Motor neuron (in vitro differentiated cells): ENCODE data around the gene FRMD5. TPM values are rescaled to one million over a fixed set of nuclear protein-coding genes. Genes with fewer than 3 reads are reported as not detected.

ENCODE experiments used
- ATAC-seq, 8 experiments: fragments of 200-7000 bp; cut with Tn5 transposase; replicated peaks in 6 of 8; 2 replicates each; pipeline ENCODE4 v1.8.0; 2021; ENCODE audit warnings: mild to moderate bottlenecking in 8 of 8, moderate library complexity in 8 of 8
- H3K27ac ChIP-seq, 2 donors: fragments of 250-450 bp; sonication (Bioruptor Pico); 2 replicates each; pipeline ENCODE4 v1.9.0; 2021; ENCODE audit warnings: antibody characterized with exemption in 2 of 2, mild to moderate bottlenecking in 2 of 2, moderate library complexity in 1 of 2
- H3K4me1 ChIP-seq, 2 donors: fragments of 250-450 bp; sonication (Bioruptor Pico); replicated peaks in 1 of 2; 2 replicates each; pipeline ENCODE4 v1.6.1; 2021; ENCODE audit warnings: antibody characterized with exemption in 2 of 2, mild to moderate bottlenecking in 2 of 2, moderate library complexity in 1 of 2
- H3K4me3 ChIP-seq, 5 donors: fragments of 250-450 bp; sonication (Bioruptor Pico); 2 replicates each; pipeline ENCODE4 v1.9.0; 2021; ENCODE audit warnings: antibody characterized with exemption in 5 of 5, mild to moderate bottlenecking in 5 of 5, moderate library complexity in 4 of 5
- WGBS, 10 experiments: fragments of 450-650 bp; shearing (Covaris generic); methylation state at CpG; one replicate each; pipeline ENCODE4 v1.0.0; 2022; 5-methylcytosine and 5-hydroxymethylcytosine counted together
- in situ Hi-C, 9 experiments: fragments of 400-800 bp; cut with MboI; loops; one replicate each; pipeline ENCODE4 v1.15.0; 2021; ENCODE audit warnings: low sequenced_read_pairs in 9 of 9, low pct_unique_long_range_greater_than_20kb in 2 of 9; ENCODE audit not compliant: unreplicated experiment in 9 of 9
- total RNA-seq, 8 experiments: library from RNA; unstranded; fragments of 300-600 nt; gene quantifications; 2 replicates each; pipeline versions ENCODE4 v1.2.3 to v1.2.4, GENCODE V29; 2022

Gene FRMD5
- total RNA-seq, 8 experiments from 2014 or later = 0.31 to 22.5 (median 16.1) TPM

DNA sequence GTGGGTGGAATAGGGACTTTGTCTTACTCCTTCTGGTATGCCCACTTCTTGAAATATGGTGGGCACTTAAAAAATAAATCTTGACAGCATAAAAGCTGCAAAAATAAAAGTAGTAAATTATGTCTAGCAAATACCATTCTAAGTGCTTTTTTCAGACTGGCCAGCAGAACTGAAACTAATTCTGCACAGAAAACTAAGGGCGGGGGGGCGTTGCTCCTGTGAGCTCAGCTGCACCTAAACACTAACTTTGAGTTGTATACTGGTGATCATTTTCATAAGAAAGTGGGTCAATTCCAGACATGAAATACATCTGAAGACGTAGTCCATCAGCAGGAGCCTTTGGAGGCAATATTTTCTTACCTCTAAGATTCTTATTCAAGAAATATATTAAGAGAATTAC is 253.5 kb downstream of the FRMD5 start:
- H3K4me3 ChIP-seq = no peak overlapping the region
- H3K4me1 ChIP-seq = no peaks in the 10 kb centered on the region
- in situ Hi-C loops = no loop called here
- no peak overlapping the region for H3K27ac ChIP-seq
- no peak for ATAC-seq
- 35 to 95% (median 64%) methylated on average over 1 to 3 of the region's 3 CpGs; no CpG with 5 or more reads in 2 of the 10 experiments for WGBS, 10 experiments

DNA sequence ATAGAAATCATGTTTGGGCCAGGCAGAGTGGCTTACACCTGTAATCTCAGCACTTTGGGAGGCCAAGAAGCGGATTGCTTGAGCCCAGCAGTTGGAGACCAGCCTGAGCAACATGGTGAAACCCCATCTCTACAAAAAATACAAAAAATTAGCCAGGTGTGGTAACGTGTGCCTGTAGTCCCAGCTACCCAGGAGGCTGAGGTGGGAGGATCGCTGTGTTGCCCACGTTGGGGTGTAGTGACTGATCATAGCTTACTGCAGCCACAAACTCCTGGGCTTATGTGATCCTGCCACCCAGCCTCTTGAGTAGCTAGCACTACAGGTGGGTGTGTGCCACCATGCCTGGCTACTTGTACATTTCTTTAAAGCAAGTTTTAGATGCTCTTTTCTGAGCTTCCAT is 254.0 kb downstream of the FRMD5 start:
- WGBS, 10 experiments = 20 to 100% (median 72%) methylated on average over 1 to 4 of the region's 4 CpGs; no CpG with 5 or more reads in 4 of the 10 experiments
- Histone ChIP-seq H3K4me1 (no peaks in the 10 kb centered on the region), H3K27ac (no peak overlapping the region), H3K4me3 (no peak overlapping the region)
- in situ Hi-C loops = no loop called here
- no peak for ATAC-seq

DNA sequence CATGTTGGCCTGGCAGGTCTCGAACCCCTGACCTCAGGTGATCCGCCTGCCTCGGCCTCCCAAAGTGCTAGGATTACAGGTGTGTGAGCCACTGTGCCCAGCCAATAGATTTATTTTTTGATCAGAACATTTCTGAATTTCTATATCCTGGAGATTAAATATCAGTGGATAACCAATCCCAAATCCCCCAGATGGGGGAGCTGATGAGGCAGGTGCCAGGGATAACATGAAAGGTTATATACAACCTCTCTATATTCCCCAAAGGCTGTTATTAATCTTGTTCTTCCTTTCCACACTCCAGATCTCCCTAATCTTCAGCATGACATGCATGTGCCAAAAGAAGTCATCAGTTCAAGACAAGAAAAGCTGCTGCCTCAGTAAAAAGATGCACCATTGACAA is 256.0 kb downstream of the FRMD5 start:
- Histone ChIP-seq H3K4me1 (no peaks in the 10 kb centered on the region), H3K27ac (no peak overlapping the region), H3K4me3 (no peak overlapping the region)
- WGBS, 10 experiments = 25 to 76% (median 58%) methylated on average over 1 to 3 of the region's 3 CpGs; no CpG with 5 or more reads in 6 of the 10 experiments
- ATAC-seq = peak in 1 of 8 experiments; percentile 26
- in situ Hi-C loops = no loop called here

DNA sequence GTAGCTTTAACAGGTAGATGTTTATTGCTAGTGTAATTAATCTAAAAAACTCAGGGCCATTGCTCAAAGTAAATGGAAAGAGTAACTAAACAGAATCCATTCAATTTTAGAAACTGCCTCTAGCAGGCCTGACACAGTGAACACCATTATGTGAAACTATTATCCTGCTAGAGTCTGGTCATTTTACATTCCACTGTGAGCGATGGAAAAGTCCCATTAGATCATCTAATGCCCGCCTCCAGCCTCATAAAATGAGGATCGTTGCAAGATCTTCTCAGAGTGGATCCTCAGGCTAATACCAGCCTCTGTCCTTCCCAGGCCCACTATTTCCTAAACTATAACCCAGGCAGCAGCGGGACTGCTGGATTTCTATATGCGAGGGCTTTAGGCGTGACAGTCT is 260.6 kb downstream of the FRMD5 start:
- Histone ChIP-seq H3K4me1 (peaks cover 0 to 2% of the 10 kb centered on the region in 2 donors), H3K4me3 (no peak overlapping the region), H3K27ac (no peak overlapping the region)
- in situ Hi-C loops = no loop called here
- ATAC-seq = peak in 3 of 8 experiments; percentile 16 to 44 (median 21)
- 35 to 100% (median 72%) methylated on average over 2 to 6 of the region's 6 CpGs; no CpG with 5 or more reads in 2 of the 10 experiments for WGBS, 10 experiments

DNA sequence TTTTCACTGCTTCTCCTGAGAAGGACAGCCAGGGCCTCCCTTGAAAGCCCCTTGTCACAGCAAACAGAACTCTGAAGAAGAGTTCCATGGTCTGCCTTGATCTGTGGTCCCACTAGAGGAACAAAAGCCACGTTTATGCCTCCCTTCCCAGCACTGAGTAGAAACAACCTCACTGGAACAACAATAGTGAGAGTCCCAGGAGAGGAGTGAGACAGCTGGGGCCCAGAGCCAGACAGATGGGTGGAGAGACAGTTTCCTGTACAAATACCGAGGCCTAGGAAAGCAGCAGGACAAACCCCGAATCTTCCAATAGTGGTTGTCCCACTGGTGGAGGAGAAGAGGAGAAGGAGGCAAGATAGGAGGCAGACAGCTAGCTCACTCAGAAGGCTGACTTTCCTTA is 262.2 kb downstream of the FRMD5 start:
- WGBS, 10 experiments = 50 to 84% (median 54%) methylated on average over 1 to 3 of the region's 3 CpGs; no CpG with 5 or more reads in 7 of the 10 experiments
- in situ Hi-C loops = no loop called here
- H3K27ac ChIP-seq = no peak overlapping the region
- H3K4me1 ChIP-seq = peaks cover 0 to 2% of the 10 kb centered on the region in 2 donors
- no peak overlapping the region for H3K4me3 ChIP-seq
- peak in 1 of 8 experiments; percentile 38 for ATAC-seq

DNA sequence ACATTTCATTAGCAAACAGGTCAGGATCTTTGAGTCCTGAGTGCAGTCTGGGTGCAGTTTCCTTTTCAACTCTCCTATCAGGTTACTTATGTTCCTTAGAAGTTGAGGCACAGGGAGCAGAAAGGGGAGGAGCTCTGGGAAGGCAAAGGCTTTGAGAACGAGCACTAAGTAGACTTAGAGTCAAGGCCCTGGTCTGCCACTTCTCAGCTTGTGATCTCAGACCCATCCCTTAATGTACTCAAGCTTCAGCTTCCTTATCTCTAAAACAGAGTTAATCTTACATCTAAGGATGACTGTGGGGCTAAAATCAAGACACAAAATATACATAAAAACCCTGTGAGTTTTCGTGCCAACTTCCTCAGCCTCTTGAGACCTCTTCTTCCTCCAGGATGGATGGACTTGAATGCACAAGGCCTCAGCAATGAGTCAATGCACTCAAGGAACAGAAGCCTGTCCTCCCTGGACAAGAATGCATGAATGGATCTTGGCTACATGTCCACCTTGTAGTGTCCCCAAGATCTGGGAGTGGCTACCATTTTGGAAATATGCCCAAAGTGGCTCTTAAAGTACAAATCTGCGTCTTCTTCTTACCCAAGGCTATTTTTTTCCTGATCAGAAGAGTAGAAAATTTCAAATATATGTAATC is 263.2 kb downstream of the FRMD5 start:
- Histone ChIP-seq H3K4me1 (peaks cover 0 to 2% of the 10 kb centered on the region in 2 donors), H3K27ac (no peak overlapping the region), H3K4me3 (no peak overlapping the region)
- in situ Hi-C loops = no loop called here
- ATAC-seq = peak in 1 of 8 experiments; percentile 25
- WGBS, 10 experiments = 77 to 94% (median 85%) methylated on average over 1 to 3 of the region's 3 CpGs; no CpG with 5 or more reads in 4 of the 10 experiments

DNA sequence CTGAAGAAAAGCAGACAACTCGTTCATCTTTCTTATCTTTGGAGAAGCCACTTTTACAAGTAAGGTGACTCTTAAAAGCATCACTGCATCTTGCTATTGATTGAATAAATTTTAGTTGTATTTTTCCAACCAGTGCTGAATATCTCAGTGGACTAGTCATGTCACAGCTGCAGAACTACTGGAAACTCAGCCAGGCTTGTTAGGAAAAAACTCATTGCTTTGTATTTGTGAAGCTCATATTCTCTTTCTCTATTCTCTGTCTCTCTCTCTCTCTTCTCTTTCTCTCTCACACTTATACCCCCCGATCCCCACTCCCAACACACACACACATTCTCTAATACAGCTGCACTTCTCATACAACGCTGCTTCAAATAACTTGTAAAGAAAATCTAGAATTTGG is 264.0 kb downstream of the FRMD5 start:
- Histone ChIP-seq H3K4me1 (peaks cover 0 to 2% of the 10 kb centered on the region in 2 donors), H3K27ac (no peak overlapping the region), H3K4me3 (no peak overlapping the region)
- in situ Hi-C loops = no loop called here
- no peak for ATAC-seq
- WGBS, 10 experiments = 17 to 100% (median 76%) methylated on average over 1 to 3 of the region's 3 CpGs

DNA sequence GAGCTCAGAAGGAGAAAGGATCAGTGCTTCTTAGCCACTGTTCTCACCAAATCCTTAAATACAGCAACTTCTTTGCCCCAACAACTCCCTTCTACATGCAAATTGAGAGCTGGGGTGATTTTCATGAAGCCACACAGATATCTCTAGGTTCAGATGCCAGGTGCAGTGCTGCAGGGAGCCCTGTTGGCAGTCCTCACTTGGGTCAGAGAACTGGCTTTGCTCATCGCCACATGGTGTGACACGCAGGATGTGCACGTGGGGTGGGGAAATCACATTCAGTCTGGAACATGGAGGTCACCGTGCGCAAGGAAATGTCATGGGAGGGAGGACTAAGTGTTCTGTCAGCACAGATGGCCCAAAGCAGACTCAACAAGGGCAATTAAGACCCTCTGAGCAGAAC is 264.5 kb downstream of the FRMD5 start:
- no peak overlapping the region for H3K27ac ChIP-seq
- WGBS, 10 experiments = 87 to 100% (median 96%) methylated on average over 1 to 5 of the region's 5 CpGs; no CpG with 5 or more reads in 5 of the 10 experiments
- ATAC-seq = no peak
- H3K4me3 ChIP-seq = no peak overlapping the region
- in situ Hi-C loops = no loop called here
- peaks cover 0 to 2% of the 10 kb centered on the region in 2 donors for H3K4me1 ChIP-seq

DNA sequence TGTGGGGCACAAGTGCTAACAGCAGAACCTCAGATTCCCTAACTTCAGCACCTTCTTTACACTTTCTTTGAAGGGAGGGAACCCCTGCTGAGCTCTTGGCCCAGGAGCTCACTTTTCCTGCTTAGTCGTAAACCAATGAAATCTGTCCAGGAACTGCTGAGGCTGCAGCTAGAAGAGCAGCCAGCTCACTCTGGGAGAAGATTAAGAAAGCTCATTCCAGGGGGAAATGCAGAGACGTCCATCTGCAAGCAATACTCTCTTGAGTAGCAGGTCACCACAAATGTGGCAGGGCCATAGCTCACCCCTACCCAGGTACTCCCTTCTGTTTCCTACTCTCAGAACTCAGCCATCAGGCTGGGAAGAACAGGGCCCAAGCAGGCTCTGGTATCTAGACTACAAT is 265.0 kb downstream of the FRMD5 start:
- Histone ChIP-seq H3K4me1 (peaks cover 0 to 2% of the 10 kb centered on the region in 2 donors), H3K27ac (no peak overlapping the region), H3K4me3 (no peak overlapping the region)
- ATAC-seq = peak in 1 of 8 experiments; percentile 66
- in situ Hi-C loops = no loop called here
- 0 to 71% (median 20%) methylated on average over 1 to 2 of the region's 2 CpGs; no CpG with 5 or more reads in 3 of the 10 experiments for WGBS, 10 experiments

DNA sequence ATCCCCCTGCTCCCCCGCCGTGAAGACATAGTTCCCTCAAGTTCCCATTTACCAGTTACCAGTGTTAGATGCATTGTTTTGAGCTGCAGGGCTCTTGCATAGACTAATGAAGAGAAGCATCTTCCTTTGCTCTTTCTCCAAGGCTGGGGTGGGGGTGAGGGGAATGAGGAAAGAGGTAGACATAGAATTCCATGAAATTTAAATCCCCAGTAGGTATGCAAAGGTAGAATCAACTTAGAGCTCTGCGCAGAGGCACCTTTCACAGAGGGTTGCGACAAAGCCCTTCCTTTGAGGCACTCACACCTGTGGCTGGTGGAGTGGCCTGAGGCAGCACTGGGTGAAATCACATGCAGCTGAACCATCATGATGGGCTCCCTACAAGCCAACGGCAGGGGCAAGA is 266.9 kb downstream of the FRMD5 start:
- in situ Hi-C loops = no loop called here
- 33 to 100% (median 53%) methylated on average over 1 to 5 of the region's 5 CpGs; no CpG with 5 or more reads in 3 of the 10 experiments for WGBS, 10 experiments
- ATAC-seq = no peak

DNA sequence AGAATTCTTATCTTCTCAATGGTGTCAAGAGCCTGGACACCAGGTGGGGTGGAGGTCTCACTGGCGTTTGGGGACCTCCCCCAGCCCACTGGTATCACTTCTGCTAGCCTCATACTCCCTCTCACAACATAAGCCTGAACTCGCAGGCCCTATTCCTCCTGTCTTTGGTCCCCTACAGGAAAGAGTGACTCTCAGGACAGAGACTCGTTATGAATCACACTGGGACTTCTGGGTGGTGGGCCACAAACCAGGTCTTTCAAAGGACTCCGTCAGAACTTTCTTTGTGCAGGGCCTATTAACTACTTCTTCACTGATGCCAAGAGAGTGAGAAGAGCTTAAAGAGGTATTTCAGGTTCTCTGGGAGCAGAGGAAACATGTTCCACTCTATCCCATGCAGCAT is 267.9 kb downstream of the FRMD5 start:
- H3K4me3 ChIP-seq = no peak overlapping the region
- WGBS, 10 experiments = 0 to 100% (median 42%) methylated on average over 1 to 4 of the region's 4 CpGs; no CpG with 5 or more reads in 1 of the 10 experiments
- no peaks in the 10 kb centered on the region for H3K4me1 ChIP-seq
- no peak for ATAC-seq
- no peak overlapping the region for H3K27ac ChIP-seq
- in situ Hi-C loops = no loop called here

More for the DNA sequence above, 266.9 kb downstream of the FRMD5 start:
- Histone ChIP-seq H3K27ac (no peak overlapping the region), H3K4me3 (no peak overlapping the region), H3K4me1 (peaks cover 0 to 2% of the 10 kb centered on the region in 2 donors)

DNA sequence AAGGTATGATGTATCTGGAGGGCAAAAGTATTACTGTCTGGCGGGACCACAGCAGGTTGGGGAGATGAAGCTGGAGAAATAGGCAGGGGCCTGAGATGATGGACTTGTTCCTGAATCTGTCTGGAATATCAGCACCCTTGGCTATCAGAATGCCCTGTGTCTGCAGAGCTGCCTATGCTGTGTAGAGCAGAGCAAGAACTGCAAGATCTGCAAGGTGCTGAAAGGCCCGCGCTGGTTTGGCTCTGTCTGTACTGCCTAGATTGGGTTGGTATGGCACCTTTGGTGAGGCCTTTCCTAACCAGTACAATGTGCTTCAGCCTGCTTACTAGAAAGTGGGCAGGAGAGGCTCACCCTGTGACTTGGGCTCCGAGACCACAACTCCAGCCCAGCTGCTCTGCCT is 271.5 kb downstream of the FRMD5 start:
- WGBS, 10 experiments = 83 to 100% (median 100%) methylated on average over 1 to 2 of the region's 4 CpGs; no CpG with 5 or more reads in 5 of the 10 experiments
- no peak for ATAC-seq
- Histone ChIP-seq H3K4me3 (no peak overlapping the region), H3K4me1 (no peaks in the 10 kb centered on the region), H3K27ac (no peak overlapping the region)
- in situ Hi-C loops = loop anchor here in 8 of 9 experiments (25.0 kb wide), 2 partner anchors 139 to 289 kb away; no protein-coding TSS in a partner anchor

DNA sequence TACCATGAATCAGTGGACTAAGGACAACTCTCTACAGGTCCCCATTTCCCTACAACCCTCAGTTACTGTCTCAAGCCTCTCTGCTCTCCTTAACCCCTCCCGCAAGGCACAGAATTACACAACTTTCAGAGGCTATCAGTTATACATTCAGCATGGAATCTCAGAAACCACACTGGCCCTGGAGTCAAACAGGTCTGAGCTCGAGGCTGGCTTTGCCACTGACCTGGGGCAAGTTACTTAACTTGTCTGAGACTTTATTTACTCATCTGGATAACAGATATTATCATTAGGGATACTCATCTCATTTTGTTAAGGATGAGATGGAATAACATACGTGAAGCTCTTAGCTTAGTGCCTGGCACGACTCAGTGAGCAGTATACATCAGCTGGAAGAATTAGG is 273.1 kb downstream of the FRMD5 start:
- no peak overlapping the region for H3K4me3 ChIP-seq
- in situ Hi-C loops = loop anchor here in 8 of 9 experiments (25.0 kb wide), 2 partner anchors 140 to 290 kb away; no protein-coding TSS in a partner anchor
- WGBS, 10 experiments = 42 to 95% (median 82%) methylated on average over 2 to 4 of the region's 4 CpGs; no CpG with 5 or more reads in 1 of the 10 experiments
- ATAC-seq = no peak
- no peaks in the 10 kb centered on the region for H3K4me1 ChIP-seq
- H3K27ac ChIP-seq = no peak overlapping the region
